BLaER1 (cell line): ENCODE measurements around the gene CFAP57.

Source experiments
- H3K27ac ChIP-seq: shearing (Covaris generic); formaldehyde crosslinking; 2 replicates; pipeline ENCODE4 v1.8.1; 2022
- H3K27me3 ChIP-seq: shearing (Covaris generic); formaldehyde crosslinking; 2 replicates; pipeline ENCODE4 v1.8.1; 2022
- H3K36me3 ChIP-seq: shearing (Covaris generic); formaldehyde crosslinking; 2 replicates; pipeline ENCODE4 v1.8.1; 2022
- H3K4me1 ChIP-seq: shearing (Covaris generic); formaldehyde crosslinking; 2 replicates; pipeline ENCODE4 v1.8.1; 2022
- H3K4me2 ChIP-seq: shearing (Covaris generic); formaldehyde crosslinking; 2 replicates; pipeline ENCODE4 v1.8.1; 2022
- H3K4me3 ChIP-seq: shearing (Covaris generic); formaldehyde crosslinking; 2 replicates; pipeline ENCODE4 v1.8.1; 2022
- H3K9ac ChIP-seq: shearing (Covaris generic); formaldehyde crosslinking; 2 replicates; pipeline ENCODE4 v1.8.1; 2022
- H3K9me3 ChIP-seq: shearing (Covaris generic); formaldehyde crosslinking; 2 replicates; pipeline ENCODE4 v1.8.1; 2022
- H4K20me1 ChIP-seq: shearing (Covaris generic); formaldehyde crosslinking; 2 replicates; pipeline ENCODE4 v1.8.1; 2022
- Cebpa-rat ChIP-seq: shearing (Covaris generic); IDR thresholded peaks from 2 replicates; pipeline ENCODE4 v1.8.1; 2022

Gene CFAP57

GRCh38 chr1:43221797-43222196 lies 49.7 kb downstream of the CFAP57 start:
- no peak for TF ChIP-seq Cebpa-rat
- no peaks in the 10 kb centered on the region for H4K20me1 ChIP-seq
- no peak overlapping the region for H3K4me2 ChIP-seq
- no peaks in the 10 kb centered on the region for H3K36me3 ChIP-seq
- no peaks in the 10 kb centered on the region for H3K27me3 ChIP-seq
- H3K9ac ChIP-seq, result no peak overlapping the region
- H3K4me1 ChIP-seq, result no peaks in the 10 kb centered on the region
- H3K27ac ChIP-seq, result no peak overlapping the region
- H3K9me3 ChIP-seq, result no peaks in the 10 kb centered on the region
- no peak overlapping the region for H3K4me3 ChIP-seq

DNA sequence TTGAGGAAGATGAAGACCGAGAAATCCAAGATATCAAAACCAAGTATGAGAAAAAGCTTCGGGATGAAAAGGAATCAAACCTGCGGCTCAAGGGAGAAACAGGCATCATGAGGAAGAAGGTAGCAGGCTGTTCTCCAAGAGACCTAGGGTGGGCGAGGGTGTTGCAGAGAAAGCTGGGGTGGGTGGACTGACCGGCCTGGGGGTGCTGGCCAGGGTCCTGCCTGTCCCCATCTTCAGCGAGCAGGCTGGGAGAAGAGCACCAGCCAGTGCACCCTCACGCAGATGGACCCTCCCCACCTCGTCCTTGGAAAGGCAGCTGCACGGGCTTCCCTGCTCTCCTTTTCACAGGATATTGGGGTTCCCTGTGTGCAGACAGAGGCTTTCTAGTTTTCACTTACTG lies 50.7 kb downstream of the CFAP57 start:
- Histone ChIP-seq H3K4me3 (no peak overlapping the region), H3K27me3 (no peaks in the 10 kb centered on the region), H3K27ac (no peak overlapping the region), H3K4me2 (no peak overlapping the region), H4K20me1 (no peaks in the 10 kb centered on the region), H3K4me1 (no peaks in the 10 kb centered on the region), H3K9me3 (no peaks in the 10 kb centered on the region), H3K9ac (no peak overlapping the region), H3K36me3 (no peaks in the 10 kb centered on the region)
- no peak for TF ChIP-seq Cebpa-rat

GRCh38 chr1:43225168-43225567 lies 53.0 kb downstream of the CFAP57 start:
- Histone ChIP-seq H3K4me2 (no peak overlapping the region), H3K4me3 (no peak overlapping the region), H3K4me1 (no peaks in the 10 kb centered on the region), H3K9ac (no peak overlapping the region), H3K27ac (no peak overlapping the region), H3K9me3 (no peaks in the 10 kb centered on the region), H3K36me3 (no peaks in the 10 kb centered on the region), H4K20me1 (no peaks in the 10 kb centered on the region), H3K27me3 (no peaks in the 10 kb centered on the region)
- TF ChIP-seq Cebpa-rat, result no peak

GRCh38 chr1:43227143-43227764 lies 55.1 kb downstream of the CFAP57 start:
- no peaks in the 10 kb centered on the region for H3K9me3 ChIP-seq
- no peak overlapping the region for H3K4me2 ChIP-seq
- H4K20me1 ChIP-seq, result no peaks in the 10 kb centered on the region
- no peaks in the 10 kb centered on the region for H3K36me3 ChIP-seq
- H3K27me3 ChIP-seq, result no peaks in the 10 kb centered on the region
- no peak overlapping the region for H3K27ac ChIP-seq
- TF ChIP-seq Cebpa-rat, result no peak
- no peaks in the 10 kb centered on the region for H3K4me1 ChIP-seq
- H3K9ac ChIP-seq, result no peak overlapping the region
- H3K4me3 ChIP-seq, result no peak overlapping the region

DNA sequence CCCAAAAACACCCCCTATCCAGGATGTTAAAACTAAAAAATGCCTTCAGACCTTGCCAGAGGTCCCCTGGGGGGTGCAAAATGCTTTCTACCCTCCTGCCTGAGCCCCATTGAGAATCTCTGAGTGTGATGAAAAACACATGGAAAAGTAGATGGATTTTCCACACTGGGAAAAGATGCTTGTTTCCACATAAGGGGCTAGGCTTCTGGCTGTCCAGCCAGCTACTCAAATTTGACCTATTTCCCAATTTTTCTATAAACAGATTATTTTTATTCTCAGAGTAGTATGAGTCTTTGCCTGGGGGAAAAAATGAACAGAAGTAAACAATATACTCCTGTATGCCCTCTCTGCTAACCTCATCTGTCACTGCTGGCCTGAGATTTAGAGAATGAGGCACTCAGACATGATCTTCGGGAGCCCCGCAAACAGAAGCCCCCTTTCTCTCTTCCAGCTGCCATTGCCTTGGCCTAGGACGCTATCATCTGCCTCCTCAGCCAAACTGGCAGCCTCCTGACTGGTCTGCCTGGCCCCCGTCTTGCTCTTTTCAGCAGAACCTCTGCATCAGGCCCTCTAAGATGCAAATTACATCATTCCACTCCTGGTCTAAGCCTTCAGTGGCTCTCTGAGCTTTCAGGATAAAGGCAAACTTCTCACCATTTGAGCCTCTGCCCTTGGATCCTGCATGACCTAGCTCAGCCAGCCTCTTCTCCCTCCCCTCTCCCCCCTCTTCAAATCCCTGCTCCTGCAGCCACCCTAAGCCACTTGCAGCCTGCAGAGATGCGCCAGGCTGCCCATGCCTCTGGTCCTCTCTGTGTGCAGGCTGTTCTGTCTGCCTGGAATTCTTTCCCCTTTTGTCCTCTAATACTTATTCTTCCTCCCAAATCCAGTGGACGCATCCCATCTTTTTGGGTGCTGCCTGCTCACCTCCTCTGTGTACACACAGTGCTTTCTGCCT lies 58.0 kb downstream of the CFAP57 start:
- Histone ChIP-seq H4K20me1 (no peaks in the 10 kb centered on the region), H3K4me1 (no peaks in the 10 kb centered on the region), H3K9ac (no peak overlapping the region), H3K27ac (no peak overlapping the region), H3K36me3 (no peaks in the 10 kb centered on the region), H3K9me3 (no peaks in the 10 kb centered on the region), H3K4me3 (no peak overlapping the region), H3K27me3 (no peaks in the 10 kb centered on the region), H3K4me2 (no peak overlapping the region)
- TF ChIP-seq Cebpa-rat, result no peak

DNA sequence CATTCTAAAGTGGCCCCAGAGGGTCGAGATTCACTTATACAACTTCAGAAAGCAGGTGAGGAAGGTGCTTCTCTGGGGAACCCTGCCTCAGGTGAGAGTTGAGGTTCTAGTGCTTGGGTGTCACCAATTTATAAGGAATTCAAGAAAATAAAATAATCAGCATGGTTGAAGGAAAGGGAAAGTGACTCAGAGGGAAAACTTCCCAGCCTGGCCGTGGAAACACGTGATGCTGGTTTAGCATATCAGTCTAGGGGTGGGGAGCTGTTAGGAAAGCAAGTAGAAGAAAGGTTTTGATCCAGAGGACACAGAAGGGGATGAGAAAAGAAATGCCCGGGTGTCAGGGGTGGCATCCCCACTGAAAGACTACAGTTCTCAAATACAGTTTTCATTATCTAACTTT lies 59.9 kb downstream of the CFAP57 start:
- H3K4me2 ChIP-seq, result no peak overlapping the region
- no peaks in the 10 kb centered on the region; the same call in 1 of the 2 replicates for H3K4me1 ChIP-seq
- no peaks in the 10 kb centered on the region for H3K9me3 ChIP-seq
- H4K20me1 ChIP-seq, result no peaks in the 10 kb centered on the region
- H3K4me3 ChIP-seq, result no peak overlapping the region
- H3K9ac ChIP-seq, result no peak overlapping the region
- no peaks in the 10 kb centered on the region for H3K36me3 ChIP-seq
- H3K27ac ChIP-seq, result no peak overlapping the region
- no peak for TF ChIP-seq Cebpa-rat
- no peaks in the 10 kb centered on the region for H3K27me3 ChIP-seq

GRCh38 chr1:43232482-43232881 lies 60.4 kb downstream of the CFAP57 start:
- Histone ChIP-seq H3K9me3 (no peaks in the 10 kb centered on the region), H3K9ac (no peak overlapping the region), H3K36me3 (no peaks in the 10 kb centered on the region), H3K27me3 (no peaks in the 10 kb centered on the region), H4K20me1 (no peaks in the 10 kb centered on the region), H3K4me2 (no peak overlapping the region), H3K4me1 (peaks cover 3% of the 10 kb centered on the region; the same call in 1 of the 2 replicates), H3K4me3 (no peak overlapping the region), H3K27ac (no peak overlapping the region)
- TF ChIP-seq Cebpa-rat, result no peak

- Histone ChIP-seq H4K20me1 (no peaks in the 10 kb centered on the region), H3K4me3 (no peak overlapping the region), H3K4me1 (peaks cover 15% of the 10 kb centered on the region), H3K9ac (no peak overlapping the region), H3K9me3 (no peaks in the 10 kb centered on the region), H3K27ac (no peak overlapping the region), H3K36me3 (no peaks in the 10 kb centered on the region), H3K4me2 (no peak overlapping the region), H3K27me3 (no peaks in the 10 kb centered on the region)
- TF ChIP-seq Cebpa-rat, result no peak
These were observed 61.5 kb downstream of the CFAP57 start for GRCh38 chr1:43233631-43234030.

- no peak overlapping the region for H3K4me3 ChIP-seq
- peaks cover 21% of the 10 kb centered on the region for H3K4me1 ChIP-seq
- no peaks in the 10 kb centered on the region for H3K36me3 ChIP-seq
- no peaks in the 10 kb centered on the region for H3K27me3 ChIP-seq
- no peak for TF ChIP-seq Cebpa-rat
- no peaks in the 10 kb centered on the region for H4K20me1 ChIP-seq
- H3K27ac ChIP-seq, result no peak overlapping the region
- H3K4me2 ChIP-seq, result no peak overlapping the region
- H3K9ac ChIP-seq, result no peak overlapping the region
- no peaks in the 10 kb centered on the region for H3K9me3 ChIP-seq
These were observed 62.1 kb downstream of the CFAP57 start for GRCh38 chr1:43234267-43234666.

GRCh38 chr1:43235040-43235439 lies 62.9 kb downstream of the CFAP57 start:
- Histone ChIP-seq H3K4me1 (peaks cover 29% of the 10 kb centered on the region), H3K9me3 (no peaks in the 10 kb centered on the region), H3K4me2 (no peak overlapping the region), H3K27me3 (no peaks in the 10 kb centered on the region), H3K27ac (no peak overlapping the region), H3K4me3 (no peak overlapping the region), H3K36me3 (no peaks in the 10 kb centered on the region), H3K9ac (no peak overlapping the region), H4K20me1 (no peaks in the 10 kb centered on the region)
- TF ChIP-seq Cebpa-rat, result no peak
